ENCODE results near the gene NAGA. TPM values are rescaled to one million over a fixed set of nuclear protein-coding genes. Genes with fewer than 3 reads are reported as not detected.

Gene NAGA
- total RNA-seq, 4 donors from 2014 or later: 48.3 to 120 (median 96.0) TPM

DNA sequence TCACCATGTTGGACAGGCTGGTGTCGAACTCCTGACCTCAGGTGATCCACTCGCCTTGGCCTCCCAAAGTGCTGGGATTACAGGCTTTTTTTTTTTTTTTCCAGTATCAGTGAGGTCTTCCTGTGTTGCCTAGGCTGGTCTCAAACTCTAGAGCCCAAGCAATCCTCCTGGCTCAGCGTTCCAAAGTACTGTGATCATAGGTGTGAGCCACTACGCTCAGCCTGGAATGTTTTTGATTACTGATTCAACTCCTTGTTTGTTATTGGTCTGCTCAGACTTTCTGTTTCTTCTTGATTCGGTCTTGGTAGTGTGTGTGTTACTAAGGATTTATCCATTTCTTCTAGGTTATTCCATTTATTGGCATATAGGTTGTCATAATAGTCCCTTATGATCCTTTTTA is 31.3 kb downstream of the NAGA start:
- no peak overlapping the region for H3K4me3 ChIP-seq
- intact Hi-C loops (cut with DNase I; ENCODE audit: low total_unique reads): no loop called here
- no peak for DNase-seq
- TF ChIP-seq CTCF (IDR thresholded peaks at IDR 0.05): no peak
- H3K4me1 ChIP-seq: no peaks in the 10 kb centered on the region
- in situ Hi-C loops (cut with MboI; ENCODE audit: low pct_ligation_motif_present in 1 of 4, low pct_unique_long_range_greater_than_20kb in 1 of 4, low sequenced_read_pairs in 3 of 4): no loop called here
- H3K9me3 ChIP-seq: peaks cover 9 to 11% of the 10 kb centered on the region in 2 donors
- no peaks in the 10 kb centered on the region for H3K27me3 ChIP-seq
- 97 to 98% methylated on average over 5 of the region's 5 CpGs for WGBS, 2 donors (ENCODE audit: low coverage in 1 of 2)
- no peaks in the 10 kb centered on the region for H3K36me3 ChIP-seq
- H3K27ac ChIP-seq: no peak overlapping the region

DNA sequence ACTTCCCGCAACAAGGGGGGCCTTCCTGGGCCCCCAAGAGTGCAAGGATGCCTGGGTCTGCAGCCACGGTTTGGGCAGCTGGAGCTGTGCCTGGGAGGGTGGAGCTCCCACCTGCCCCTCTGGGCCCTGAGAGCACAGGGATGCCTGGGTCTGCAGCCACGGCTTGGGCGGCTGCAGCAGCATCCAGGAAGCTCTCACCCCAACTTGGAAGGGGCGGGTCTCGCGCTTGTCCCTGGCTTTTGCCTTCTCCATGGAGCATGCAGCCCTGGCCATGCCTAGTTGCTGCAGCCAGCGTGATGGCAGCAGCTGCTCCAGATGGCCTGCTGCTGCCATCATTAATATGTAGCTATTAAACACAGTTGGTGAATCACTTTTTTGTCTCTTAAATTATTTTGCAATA is 35.4 kb downstream of the NAGA start:
- Histone ChIP-seq H3K27me3 (no peaks in the 10 kb centered on the region), H3K9me3 (no peaks in the 10 kb centered on the region), H3K4me3 (no peak overlapping the region), H3K36me3 (no peaks in the 10 kb centered on the region), H3K27ac (no peak overlapping the region), H3K4me1 (no peaks in the 10 kb centered on the region)
- in situ Hi-C loops (cut with MboI; ENCODE audit: low pct_ligation_motif_present in 1 of 4, low pct_unique_long_range_greater_than_20kb in 1 of 4, low sequenced_read_pairs in 3 of 4): no loop called here
- no peak for DNase-seq
- intact Hi-C loops (cut with DNase I; ENCODE audit: low total_unique reads): no loop called here
- 81 to 100% methylated on average over 1 to 7 of the region's 8 CpGs for WGBS, 2 donors (ENCODE audit: low coverage in 1 of 2)
- TF ChIP-seq EP300 (IDR thresholded peaks at IDR 0.05; ENCODE audit: low read depth): no peak
- no peak for TF ChIP-seq CTCF (IDR thresholded peaks at IDR 0.05)
- TF ChIP-seq POLR2A (IDR thresholded peaks at IDR 0.05): no peak
- TF ChIP-seq POLR2AphosphoS5 (IDR thresholded peaks at IDR 0.05): no peak

DNA sequence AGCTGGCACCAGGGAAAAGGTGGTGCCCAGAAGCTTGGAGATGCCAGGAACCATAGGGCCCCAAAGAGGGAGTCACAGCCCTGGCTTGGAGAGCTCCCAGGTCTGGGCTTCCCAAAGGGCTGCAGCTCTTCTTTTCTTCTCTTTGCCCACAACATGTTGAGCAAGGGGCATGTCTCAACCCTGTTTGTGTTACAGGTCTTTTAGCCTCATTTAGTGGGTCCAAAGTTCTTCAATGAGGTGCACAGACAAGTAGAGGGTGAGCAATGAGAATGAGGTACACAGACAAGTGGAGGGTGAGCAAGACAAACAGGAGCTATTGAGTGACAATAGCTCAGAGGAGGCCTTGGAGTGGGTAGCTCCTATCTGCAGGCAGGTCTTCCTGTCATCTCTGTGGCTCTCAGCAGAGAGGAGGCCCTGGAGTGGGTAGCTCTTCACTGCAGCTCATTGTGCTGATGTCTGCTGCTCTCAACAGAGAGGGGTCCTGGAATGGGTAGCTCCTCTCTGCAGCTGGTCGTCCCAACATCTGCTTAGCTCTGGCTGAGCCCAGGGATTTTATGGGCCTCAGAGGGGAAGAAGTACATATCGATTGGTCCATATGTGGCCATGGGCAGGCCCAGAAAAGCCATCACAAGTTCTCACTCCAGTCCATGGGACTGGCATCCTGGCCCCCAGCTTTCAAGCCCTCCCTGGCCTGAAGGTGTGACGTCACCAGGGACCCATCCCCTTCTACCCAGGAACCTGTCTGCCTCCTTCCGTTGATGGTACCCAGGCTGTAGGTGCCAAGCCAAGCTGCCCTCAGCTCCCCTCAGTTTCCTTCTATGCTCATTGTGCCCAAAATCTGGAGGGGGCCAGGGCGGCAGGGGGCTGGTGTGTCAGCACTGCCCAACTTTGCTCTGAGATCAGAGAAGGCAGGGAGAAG is 37.1 kb downstream of the NAGA start:
- Histone ChIP-seq H3K36me3 (no peaks in the 10 kb centered on the region), H3K9me3 (no peaks in the 10 kb centered on the region), H3K27ac (no peak overlapping the region), H3K4me3 (no peak overlapping the region), H3K27me3 (no peaks in the 10 kb centered on the region), H3K4me1 (no peaks in the 10 kb centered on the region)
- in situ Hi-C loops (cut with MboI; ENCODE audit: low pct_ligation_motif_present in 1 of 4, low pct_unique_long_range_greater_than_20kb in 1 of 4, low sequenced_read_pairs in 3 of 4) (no loop called here), intact Hi-C loops (cut with DNase I; ENCODE audit: low total_unique reads) (no loop called here)
- no peak for DNase-seq
- WGBS, 2 donors (ENCODE audit: low coverage in 1 of 2): 93% methylated on average over 5 of the region's 5 CpGs; no CpG with 5 or more reads in 1 of the 2 donors
- TF ChIP-seq EP300 (IDR thresholded peaks at IDR 0.05; ENCODE audit: low read depth) (no peak), CTCF (IDR thresholded peaks at IDR 0.05) (no peak), POLR2A (IDR thresholded peaks at IDR 0.05) (no peak), POLR2AphosphoS5 (IDR thresholded peaks at IDR 0.05) (no peak)

- Histone ChIP-seq H3K4me3 (no peak overlapping the region), H3K27ac (no peak overlapping the region), H3K36me3 (no peaks in the 10 kb centered on the region), H3K9me3 (no peaks in the 10 kb centered on the region), H3K27me3 (no peaks in the 10 kb centered on the region), H3K4me1 (peaks cover 0 to 9% (median 4%) of the 10 kb centered on the region in 4 donors)
- no peak for DNase-seq
- intact Hi-C loops (cut with DNase I; ENCODE audit: low total_unique reads) (no loop called here), in situ Hi-C loops (cut with MboI; ENCODE audit: low pct_ligation_motif_present in 1 of 4, low pct_unique_long_range_greater_than_20kb in 1 of 4, low sequenced_read_pairs in 3 of 4) (no loop called here)
- TF ChIP-seq POLR2A (IDR thresholded peaks at IDR 0.05) (no peak), POLR2AphosphoS5 (IDR thresholded peaks at IDR 0.05) (no peak), CTCF (IDR thresholded peaks at IDR 0.05) (no peak), EP300 (IDR thresholded peaks at IDR 0.05; ENCODE audit: low read depth) (no peak)
- 85% methylated on average over 10 of the region's 10 CpGs; no CpG with 5 or more reads in 1 of the 2 donors for WGBS, 2 donors (ENCODE audit: low coverage in 1 of 2)
These were observed 43.9 kb downstream of the NAGA start for GRCh38 chr22:42026705-42027104.
